ENCODE data around the gene CSTF1.

- TF ChIP-seq EZH2 (IDR thresholded peaks at IDR 0.05; ENCODE audit: low read length, unreplicated experiment) (no peak), EZH2phosphoT487 (IDR thresholded peaks at IDR 0.05; ENCODE audit: borderline replicate concordance, low read length) (no peak)
Observed at GRCh38 chr20:56348305-56348693, 44.1 kb upstream of the CSTF1 start.

Measured in PC-3 (cell line).